Endothelial cell of umbilical vein (primary cell): ENCODE data around the gene SRPK2.

Experiments
- EZH2 ChIP-seq: IDR thresholded peaks from 2 replicates; pipeline ENCODE4 v1.6.1; 2012; ENCODE audit warnings: borderline replicate concordance, low read depth, mild to moderate bottlenecking, moderate library complexity, low read length, inconsistent platforms; ENCODE audit not compliant: severe bottlenecking
- JUN ChIP-seq: IDR thresholded peaks from 2 replicates; pipeline ENCODE4 v1.6.1; 2011; ENCODE audit warnings: borderline replicate concordance, low read depth; ENCODE audit not compliant: insufficient read length, insufficient read depth
- POLR2A ChIP-seq: IDR thresholded peaks from 2 replicates; pipeline ENCODE4 v1.6.1; 2012; ENCODE audit warnings: low read depth, mild to moderate bottlenecking, control low read depth, low read length
- POLR2AphosphoS5 ChIP-seq: IDR thresholded peaks from 2 replicates; pipeline ENCODE4 v1.6.1; 2012; ENCODE audit warnings: low read depth, mild to moderate bottlenecking, control low read depth, low read length, moderate library complexity; ENCODE audit not compliant: insufficient read depth
- TF ChIP-seq, protein P1 (sequence below), 2 donors: IDR thresholded peaks; 1 replicate in 1 of 2; 2 replicates in 1 of 2; pipeline ENCODE4 v1.5.1; 2011; ENCODE audit warnings: low read length in 2 of 2, mild to moderate bottlenecking in 2 of 2, moderate library complexity in 2 of 2, control low read depth in 1 of 2, inconsistent platforms in 1 of 2, low read depth in 1 of 2; ENCODE audit not compliant: insufficient read depth in 1 of 2; ENCODE audit errors: extremely low read depth in 1 of 2

DNA sequence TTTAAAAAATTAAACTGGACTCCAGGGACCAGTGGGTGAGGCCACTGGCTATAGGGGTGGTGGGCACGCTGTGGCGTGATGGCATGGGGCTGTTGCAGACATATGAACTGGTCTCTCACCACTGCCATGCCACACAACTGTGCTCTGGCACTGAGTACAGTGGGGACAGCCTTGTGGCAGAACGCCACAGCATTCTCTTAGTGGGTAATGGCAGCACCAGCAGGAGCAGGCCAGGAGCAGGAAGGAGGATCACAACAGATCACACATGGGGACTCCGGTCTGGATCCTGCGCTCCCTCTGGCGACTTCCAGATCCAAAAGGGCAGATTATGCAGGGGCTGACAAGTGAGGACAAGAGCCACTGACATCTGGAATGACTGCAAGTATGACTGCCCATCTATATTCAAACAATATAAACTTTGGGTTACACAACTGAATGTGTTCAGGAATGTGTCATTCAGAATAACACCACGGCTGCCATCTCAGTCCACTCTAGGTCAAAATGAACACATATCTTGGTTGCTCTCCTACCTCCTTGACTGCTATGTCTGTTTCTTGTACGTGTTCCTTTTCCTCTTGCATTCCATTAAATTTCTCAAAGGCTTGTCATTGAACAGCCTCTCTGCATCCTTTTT, 198.7 kb downstream of the SRPK2 start:
- TF ChIP-seq, protein P1, sequence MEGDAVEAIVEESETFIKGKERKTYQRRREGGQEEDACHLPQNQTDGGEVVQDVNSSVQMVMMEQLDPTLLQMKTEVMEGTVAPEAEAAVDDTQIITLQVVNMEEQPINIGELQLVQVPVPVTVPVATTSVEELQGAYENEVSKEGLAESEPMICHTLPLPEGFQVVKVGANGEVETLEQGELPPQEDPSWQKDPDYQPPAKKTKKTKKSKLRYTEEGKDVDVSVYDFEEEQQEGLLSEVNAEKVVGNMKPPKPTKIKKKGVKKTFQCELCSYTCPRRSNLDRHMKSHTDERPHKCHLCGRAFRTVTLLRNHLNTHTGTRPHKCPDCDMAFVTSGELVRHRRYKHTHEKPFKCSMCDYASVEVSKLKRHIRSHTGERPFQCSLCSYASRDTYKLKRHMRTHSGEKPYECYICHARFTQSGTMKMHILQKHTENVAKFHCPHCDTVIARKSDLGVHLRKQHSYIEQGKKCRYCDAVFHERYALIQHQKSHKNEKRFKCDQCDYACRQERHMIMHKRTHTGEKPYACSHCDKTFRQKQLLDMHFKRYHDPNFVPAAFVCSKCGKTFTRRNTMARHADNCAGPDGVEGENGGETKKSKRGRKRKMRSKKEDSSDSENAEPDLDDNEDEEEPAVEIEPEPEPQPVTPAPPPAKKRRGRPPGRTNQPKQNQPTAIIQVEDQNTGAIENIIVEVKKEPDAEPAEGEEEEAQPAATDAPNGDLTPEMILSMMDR (IDR thresholded peaks at IDR 0.05; ENCODE audit: extremely low read depth in 1 of 2, insufficient read depth in 1 of 2, low read depth in 1 of 2, low read length in 2 of 2) = no peak
- TF ChIP-seq JUN = no peak
- TF ChIP-seq POLR2A = no peak
- TF ChIP-seq POLR2AphosphoS5 = no peak
- TF ChIP-seq EZH2 = no peak
